Mucosa of stomach (tissue), 1 donor: ENCODE data around the gene KCNK6.

ENCODE experiments used
- H3K27me3 ChIP-seq: one replicate; pipeline ENCODE4 v1.7.0; 2013; ENCODE audit warnings: mild to moderate bottlenecking, low read length; ENCODE audit not compliant: control insufficient read depth, insufficient read depth
- H3K36me3 ChIP-seq: one replicate; pipeline ENCODE4 v1.7.0; 2013; ENCODE audit warnings: low read length; ENCODE audit not compliant: control insufficient read depth, insufficient read depth
- H3K4me1 ChIP-seq: one replicate; pipeline ENCODE4 v1.7.0; 2013; ENCODE audit warnings: mild to moderate bottlenecking, low read length; ENCODE audit not compliant: control insufficient read depth, insufficient read depth
- H3K4me3 ChIP-seq: one replicate; pipeline ENCODE4 v1.7.0; 2013; ENCODE audit warnings: low read length
- H3K9ac ChIP-seq: one replicate; pipeline ENCODE4 v1.7.0; 2013; ENCODE audit warnings: mild to moderate bottlenecking, low read length, moderate library complexity
- H3K9me3 ChIP-seq: one replicate; pipeline ENCODE4 v1.7.0; 2013; ENCODE audit warnings: mild to moderate bottlenecking, low read length, moderate library complexity; ENCODE audit not compliant: control insufficient read depth
- donor health status: Pancreatic carcinoma.

KCNK6 gene

DNA sequence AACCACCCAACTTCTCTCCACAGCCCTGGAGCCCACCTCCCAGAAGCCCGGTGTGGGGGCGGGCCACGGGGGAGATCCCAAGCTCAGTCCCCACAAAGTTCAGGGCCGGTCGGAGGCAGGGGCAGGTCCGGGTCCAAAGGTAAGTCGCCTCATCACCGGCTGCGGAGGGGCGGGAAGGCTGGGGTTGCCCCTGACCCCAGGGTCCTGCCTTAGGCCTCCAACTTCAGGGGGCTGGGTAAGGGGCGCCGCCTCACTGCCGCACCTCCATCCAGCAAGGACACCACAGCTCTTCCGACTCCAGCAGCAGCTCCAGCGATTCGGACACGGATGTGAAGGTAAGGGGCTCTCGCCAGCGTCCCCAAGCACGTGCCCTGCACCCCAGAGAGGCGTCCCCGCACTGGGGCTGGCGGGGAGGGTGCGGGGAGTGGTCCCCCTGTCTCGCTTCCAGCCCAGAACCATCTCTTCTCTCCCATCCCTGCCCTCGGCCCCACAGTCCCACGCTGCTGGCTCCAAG lies 15.2 kb upstream of the KCNK6 start:
- Histone ChIP-seq H3K4me3 (peak overlapping the region; percentile 69), H3K4me1 (peaks cover 21% of the 10 kb centered on the region), H3K9ac (peak overlapping the region; percentile 96), H3K27me3 (no peaks in the 10 kb centered on the region), H3K9me3 (no peaks in the 10 kb centered on the region), H3K36me3 (no peaks in the 10 kb centered on the region)

DNA sequence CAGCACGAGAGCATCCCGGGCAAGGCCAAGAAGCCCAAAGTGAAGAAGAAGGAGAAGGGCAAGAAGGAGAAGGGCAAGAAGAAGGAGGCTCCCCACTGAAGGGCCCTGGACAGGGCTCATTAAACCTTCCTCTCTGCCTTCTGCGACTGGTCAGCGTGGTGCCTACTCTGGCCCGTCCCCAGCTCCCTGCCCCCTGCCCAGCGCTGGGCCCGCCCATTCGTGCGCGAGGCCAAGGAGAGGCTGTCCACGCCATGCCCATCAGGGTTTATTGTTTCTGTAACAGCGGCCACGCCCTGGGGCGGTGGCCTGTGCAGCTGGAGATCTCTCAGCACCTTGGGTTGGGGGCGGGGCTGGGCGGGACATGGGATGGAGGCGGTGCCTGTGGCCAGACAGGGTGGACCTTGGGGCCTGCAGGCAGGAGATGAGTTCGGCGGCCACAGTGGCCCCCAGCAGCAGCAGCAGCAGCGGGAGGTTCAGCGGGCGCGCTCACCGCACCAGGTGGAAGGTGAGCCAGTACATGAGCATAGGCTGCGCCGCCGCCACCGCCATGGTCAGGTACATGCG lies 14.7 kb upstream of the KCNK6 start:
- no peaks in the 10 kb centered on the region for H3K27me3 ChIP-seq
- no peaks in the 10 kb centered on the region for H3K9me3 ChIP-seq
- H3K4me1 ChIP-seq = peaks cover 21% of the 10 kb centered on the region
- peak overlapping the region; percentile 69 for H3K4me3 ChIP-seq
- peak overlapping the region; percentile 96 for H3K9ac ChIP-seq
- H3K36me3 ChIP-seq = no peaks in the 10 kb centered on the region

DNA sequence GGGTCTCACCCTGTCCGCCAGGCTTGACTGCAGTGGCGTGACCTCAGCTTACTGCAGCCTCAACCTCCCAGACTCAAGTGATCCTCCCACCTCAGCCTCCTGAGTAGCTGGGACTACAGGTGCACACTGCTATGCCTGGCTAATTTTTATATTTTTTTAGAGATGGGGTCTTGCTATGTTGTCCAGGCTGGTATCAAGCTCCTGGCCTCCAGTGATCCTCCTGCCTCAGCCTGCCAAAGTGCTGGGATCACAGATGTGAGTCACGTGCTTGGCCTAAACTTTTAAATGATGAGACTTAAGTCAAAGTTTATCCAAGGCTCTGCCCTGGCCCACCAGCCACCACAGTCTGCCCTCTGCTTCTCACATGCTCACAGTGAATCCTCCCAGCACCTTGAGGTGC lies 13.4 kb upstream of the KCNK6 start:
- Histone ChIP-seq H3K9ac (no peak overlapping the region), H3K36me3 (no peaks in the 10 kb centered on the region), H3K4me1 (peaks cover 14% of the 10 kb centered on the region), H3K27me3 (no peaks in the 10 kb centered on the region), H3K4me3 (no peak overlapping the region), H3K9me3 (no peaks in the 10 kb centered on the region)

DNA sequence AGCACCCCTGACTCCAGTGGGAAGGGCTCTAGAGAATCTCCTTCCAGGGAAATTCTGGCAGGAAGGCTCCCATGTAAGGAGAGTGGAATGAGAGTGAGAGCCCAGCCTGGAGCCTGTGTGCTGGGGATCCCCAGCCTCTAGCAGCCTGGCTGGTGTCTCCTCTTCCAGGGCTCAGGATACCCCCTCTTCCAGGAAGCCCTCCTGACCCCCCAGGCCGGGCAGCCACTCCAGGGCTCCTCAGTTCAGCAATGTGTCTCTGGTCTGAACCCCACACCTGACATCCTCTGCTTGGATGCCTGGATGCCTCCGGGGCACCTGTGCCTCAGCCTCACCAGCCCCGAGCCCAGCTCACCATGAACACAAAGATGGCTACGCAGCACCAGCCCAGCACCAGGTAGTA lies 12.6 kb upstream of the KCNK6 start:
- H3K9me3 ChIP-seq = no peaks in the 10 kb centered on the region
- H3K9ac ChIP-seq = no peak overlapping the region
- no peak overlapping the region for H3K4me3 ChIP-seq
- H3K36me3 ChIP-seq = no peaks in the 10 kb centered on the region
- peaks cover 14% of the 10 kb centered on the region for H3K4me1 ChIP-seq
- H3K27me3 ChIP-seq = no peaks in the 10 kb centered on the region

DNA sequence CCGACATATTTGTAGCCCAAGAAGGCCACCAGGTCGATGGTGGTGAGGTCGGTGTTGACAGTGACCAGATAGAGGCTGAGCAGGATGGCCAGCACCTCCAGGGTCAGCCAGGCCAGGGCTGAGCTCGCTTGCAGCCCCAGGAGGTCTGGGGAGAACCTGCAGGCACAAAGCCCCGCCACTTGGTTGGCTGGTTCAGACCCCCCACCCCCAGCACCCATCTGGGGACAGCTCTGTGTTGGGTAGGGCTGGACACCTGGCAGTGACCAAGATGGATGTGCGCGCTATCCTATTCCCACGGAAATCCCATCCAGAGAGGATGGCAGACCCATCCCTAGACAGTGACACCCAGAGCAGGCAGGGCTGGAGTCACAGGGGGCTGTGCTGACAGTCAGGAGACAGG lies 12.0 kb upstream of the KCNK6 start:
- Histone ChIP-seq H3K9ac (no peak overlapping the region), H3K4me1 (peaks cover 14% of the 10 kb centered on the region), H3K4me3 (no peak overlapping the region), H3K27me3 (no peaks in the 10 kb centered on the region), H3K36me3 (no peaks in the 10 kb centered on the region), H3K9me3 (no peaks in the 10 kb centered on the region)

DNA sequence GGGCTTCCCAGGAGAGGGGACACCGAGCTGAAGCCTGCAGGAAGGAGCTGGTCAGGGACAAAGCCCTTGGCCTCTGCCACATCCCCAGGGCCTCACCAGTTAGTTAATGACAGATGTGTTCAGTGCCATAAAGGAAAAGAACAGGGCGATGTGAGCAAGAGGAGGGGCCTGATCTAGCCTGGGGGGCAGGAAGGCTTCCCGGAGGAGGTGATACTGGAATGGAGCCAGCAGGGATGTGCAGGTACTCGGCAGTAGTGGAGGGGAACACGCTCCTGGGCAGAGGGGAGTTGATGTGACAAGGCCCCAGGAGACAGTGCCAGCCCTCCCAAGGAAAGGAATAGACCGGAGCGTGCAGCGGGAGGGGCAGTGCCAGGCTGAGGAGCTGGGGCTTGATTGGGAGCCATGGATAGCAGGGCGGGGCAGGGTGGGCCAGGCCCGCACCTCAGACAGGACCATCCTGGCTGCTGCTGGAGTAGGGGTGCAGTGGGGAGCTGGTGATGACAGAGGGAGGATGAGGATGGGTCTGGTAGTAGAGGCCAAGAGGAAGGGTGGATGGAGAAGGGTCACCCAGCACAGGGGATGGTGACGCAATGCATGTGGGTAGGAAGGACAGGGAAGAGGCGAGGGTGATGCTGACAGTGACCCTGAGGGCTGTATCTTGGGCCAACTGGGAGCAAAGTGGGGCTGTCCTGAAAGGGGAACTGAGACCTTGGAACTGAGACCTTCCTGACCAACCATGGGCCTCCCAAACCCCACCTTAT lies 11.5 kb upstream of the KCNK6 start:
- Histone ChIP-seq H3K9ac (no peak overlapping the region), H3K4me1 (peaks cover 14% of the 10 kb centered on the region), H3K36me3 (no peaks in the 10 kb centered on the region), H3K9me3 (no peaks in the 10 kb centered on the region), H3K4me3 (no peak overlapping the region), H3K27me3 (no peaks in the 10 kb centered on the region)

DNA sequence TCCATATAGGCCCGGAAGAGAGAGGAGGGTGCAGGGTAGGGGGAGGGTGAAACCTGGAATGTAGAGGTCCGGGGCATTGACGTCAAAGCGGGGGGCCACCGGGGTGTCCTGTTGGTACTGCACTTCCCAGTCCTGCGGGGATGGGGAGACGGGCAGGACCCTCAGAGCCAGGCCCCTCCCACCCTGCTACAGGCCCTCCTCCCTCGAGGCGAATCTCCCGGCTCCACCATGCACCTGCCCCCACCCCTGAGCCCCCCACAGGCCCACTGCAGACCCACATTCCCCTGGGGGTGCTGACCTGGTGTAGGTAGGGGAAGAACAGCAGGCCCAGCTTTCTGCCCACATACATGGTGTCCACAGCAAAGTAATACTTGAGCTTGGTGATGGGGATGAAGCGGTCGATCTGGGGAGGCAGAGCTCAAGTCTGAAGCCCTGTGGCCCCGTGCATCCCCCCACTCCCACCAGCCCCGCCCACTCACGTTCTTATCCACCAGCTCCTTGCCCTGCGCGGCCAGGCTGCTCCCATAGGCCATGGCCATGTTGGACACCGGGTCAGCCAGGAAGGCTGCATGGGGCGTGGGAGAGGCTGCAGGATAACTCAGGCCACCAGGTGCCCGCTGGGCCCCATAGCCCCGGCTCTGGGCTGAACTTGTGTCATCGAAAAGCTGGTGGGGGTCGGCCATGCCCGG lies 10.6 kb upstream of the KCNK6 start:
- H3K4me3 ChIP-seq = no peak overlapping the region
- H3K36me3 ChIP-seq = no peaks in the 10 kb centered on the region
- no peak overlapping the region for H3K9ac ChIP-seq
- no peaks in the 10 kb centered on the region for H3K9me3 ChIP-seq
- no peaks in the 10 kb centered on the region for H3K27me3 ChIP-seq
- peaks cover 7% of the 10 kb centered on the region for H3K4me1 ChIP-seq

DNA sequence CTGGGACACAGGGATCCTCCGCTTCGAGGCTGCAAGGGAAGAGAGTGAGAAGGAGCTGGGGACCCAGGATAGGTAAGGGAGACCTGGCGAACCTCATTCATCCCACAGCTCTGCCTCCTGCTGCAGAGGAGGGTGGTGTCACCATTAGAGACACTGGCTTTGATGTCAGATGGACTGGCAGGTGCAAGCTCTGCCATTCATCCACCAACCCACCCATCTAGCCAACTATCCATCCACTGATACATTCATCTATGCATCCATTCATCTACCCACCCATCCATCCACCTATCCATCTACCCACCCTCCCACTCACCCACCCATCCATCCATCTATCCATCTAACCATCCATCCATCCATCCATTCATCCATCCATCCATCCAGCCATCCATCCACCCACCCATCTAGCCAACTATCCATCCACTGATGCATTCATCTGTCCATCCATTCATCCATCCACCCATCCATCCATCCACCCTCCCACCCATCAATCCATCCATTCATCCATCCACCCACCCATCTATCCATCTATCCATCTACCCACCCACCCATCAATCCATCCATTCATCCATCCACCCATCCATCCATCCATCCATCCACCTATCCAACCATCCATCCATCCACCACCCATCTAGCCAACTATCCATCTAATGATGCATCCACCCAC lies 9.9 kb upstream of the KCNK6 start:
- Histone ChIP-seq H3K9ac (no peak overlapping the region), H3K36me3 (no peaks in the 10 kb centered on the region), H3K27me3 (no peaks in the 10 kb centered on the region), H3K9me3 (no peaks in the 10 kb centered on the region), H3K4me3 (no peak overlapping the region), H3K4me1 (peaks cover 7% of the 10 kb centered on the region)

DNA sequence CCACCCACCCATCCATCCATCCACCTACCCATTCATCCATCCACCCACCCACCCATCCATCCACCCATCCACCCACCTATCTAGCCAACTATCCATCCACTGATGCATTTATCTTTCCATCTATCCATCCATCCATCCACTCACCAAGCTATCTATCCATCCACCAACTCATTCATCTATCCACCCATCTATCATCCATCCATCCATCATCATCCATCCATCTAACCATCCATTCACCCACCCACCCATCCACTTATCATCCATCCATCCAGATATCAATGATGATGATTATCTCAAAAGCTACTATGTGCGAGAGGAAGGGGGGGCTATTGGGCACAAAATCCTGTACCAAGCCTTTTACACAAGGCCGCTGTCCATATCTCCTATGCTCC lies 9.4 kb upstream of the KCNK6 start:
- no peak overlapping the region for H3K9ac ChIP-seq
- no peaks in the 10 kb centered on the region for H3K27me3 ChIP-seq
- H3K36me3 ChIP-seq = no peaks in the 10 kb centered on the region
- H3K9me3 ChIP-seq = no peaks in the 10 kb centered on the region
- no peak overlapping the region for H3K4me3 ChIP-seq
- H3K4me1 ChIP-seq = peaks cover 9% of the 10 kb centered on the region

DNA sequence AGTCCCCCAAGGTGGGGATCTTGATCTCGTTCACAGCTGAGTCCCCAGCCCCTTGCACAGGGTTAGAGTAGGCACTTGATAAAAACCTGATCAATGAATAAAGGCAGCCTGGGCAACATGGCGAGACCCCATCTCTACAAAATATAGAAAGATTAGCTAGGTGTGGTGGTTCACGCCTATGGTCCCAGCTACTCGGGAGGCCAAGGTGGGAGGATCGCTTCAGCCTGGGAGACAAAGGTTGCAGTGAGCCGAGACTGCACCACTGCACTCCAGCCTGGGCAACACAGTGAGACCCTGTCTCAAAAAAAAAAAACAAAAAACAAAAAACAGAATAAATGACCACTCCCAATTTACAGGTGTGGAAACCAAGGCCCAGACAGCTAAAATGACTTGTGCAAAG lies 8.7 kb upstream of the KCNK6 start:
- H3K9me3 ChIP-seq = no peaks in the 10 kb centered on the region
- no peaks in the 10 kb centered on the region for H3K27me3 ChIP-seq
- no peaks in the 10 kb centered on the region for H3K36me3 ChIP-seq
- H3K4me3 ChIP-seq = no peak overlapping the region
- H3K4me1 ChIP-seq = peaks cover 6% of the 10 kb centered on the region
- no peak overlapping the region for H3K9ac ChIP-seq

DNA sequence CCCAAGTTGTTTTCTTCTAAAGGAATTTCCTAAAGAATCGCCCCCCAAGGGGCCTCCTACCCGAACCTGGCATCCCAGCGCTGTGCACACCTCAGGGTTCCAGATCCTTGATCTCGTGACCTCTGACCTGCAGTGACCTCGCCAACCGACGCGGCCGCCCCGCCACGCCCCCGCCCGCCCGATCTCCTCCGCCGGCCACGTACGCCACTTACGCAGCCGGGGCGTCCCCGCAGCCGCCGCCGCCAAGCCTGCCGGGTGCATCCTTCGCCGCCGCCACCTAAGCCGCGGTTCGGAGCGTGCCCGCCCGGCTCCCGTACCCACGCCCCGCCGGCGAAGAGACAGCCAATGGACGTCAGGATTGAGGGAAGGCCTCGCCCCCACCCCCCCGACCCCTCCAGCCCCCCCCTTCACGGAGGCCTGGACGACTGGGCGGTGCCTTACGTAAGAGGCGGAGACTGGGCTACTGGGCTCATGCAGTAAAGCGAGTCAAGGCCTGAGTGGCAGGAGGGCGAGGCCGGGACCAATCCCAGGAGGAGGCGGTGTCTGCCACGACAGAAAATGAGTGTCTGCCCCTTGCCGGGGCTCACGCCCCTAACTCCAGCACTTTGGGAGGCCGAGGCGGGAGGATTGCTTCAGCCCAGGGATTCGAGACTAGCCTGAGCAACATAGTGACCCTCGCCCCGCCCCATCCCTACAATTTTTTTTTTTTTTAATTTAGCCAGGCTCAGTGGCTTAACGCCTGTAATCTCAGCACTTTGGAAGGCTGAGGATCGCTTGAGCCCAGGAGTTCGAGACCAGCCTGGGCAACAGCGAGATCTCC lies 3.8 kb upstream of the KCNK6 start, which contains the start of gene YIF1B:
Gene YIF1B, minus strand, starts transcription at position 291 of the 820 bp plus-strand sequence. Its CDS starts 30 bp downstream, at position 261.
- Histone ChIP-seq H3K4me1 (peaks cover 26% of the 10 kb centered on the region), H3K27me3 (no peaks in the 10 kb centered on the region), H3K36me3 (no peaks in the 10 kb centered on the region)

More for the DNA sequence above, 3.8 kb upstream of the KCNK6 start, which contains the start of gene YIF1B:
- H3K4me3 ChIP-seq = peak within 1 kb of the TSS; percentile 78
- no peaks in the 10 kb centered on the region for H3K9me3 ChIP-seq
- peak within 1 kb of the TSS; percentile 68 for H3K9ac ChIP-seq
